HFFc6 (cell line): ENCODE data around the gene SOX6. TPM values are rescaled to one million over a fixed set of nuclear protein-coding genes. Genes with fewer than 3 reads are reported as not detected.

Experiments
- DNase-seq: peaks from one replicate; pipeline ENCODE4 v3.0.0-alpha.2; 2018
- H3K27ac Mint-ChIP-seq: 2 replicates; pipeline ENCODE4 v1.8.0; 2020; ENCODE audit warnings: mild to moderate bottlenecking, mixed read lengths
- H3K27me3 Mint-ChIP-seq: 2 replicates; pipeline ENCODE4 v1.8.0; 2021; ENCODE audit warnings: mild to moderate bottlenecking, moderate library complexity, mixed read lengths; ENCODE audit not compliant: insufficient read depth
- H3K36me3 Mint-ChIP-seq: 2 replicates; pipeline ENCODE4 v1.8.0; 2021; ENCODE audit warnings: low read depth, mixed read lengths
- H3K4me1 Mint-ChIP-seq: 2 replicates; pipeline ENCODE4 v1.8.0; 2020; ENCODE audit warnings: low read depth, mixed read lengths
- H3K4me3 Mint-ChIP-seq: 2 replicates; pipeline ENCODE4 v1.8.0; 2020; ENCODE audit warnings: mild to moderate bottlenecking, moderate library complexity, mixed read lengths
- H3K9me3 Mint-ChIP-seq: 2 replicates; pipeline ENCODE4 v1.8.0; 2020; ENCODE audit warnings: mild to moderate bottlenecking, mixed read lengths
- CTCF ChIP-seq: fragments of 200-600 bp; sonication (generic); IDR thresholded peaks from 2 replicates; pipeline ENCODE4 v1.5.0; 2021; ENCODE audit warnings: antibody characterized with exemption, mild to moderate bottlenecking
- total RNA-seq, 6 experiments: library from RNA; stranded (reverse); fragmentation: NEBNext Ultra II Directional; extraction: Animal tissue kit (Norgen Biotek cat#: 25700); gene quantifications; 2 replicates in 1 of 6; 3 replicates in 5 of 6; pipeline ENCODE4 v1.2.3, GENCODE V29; 2021

The SOX6 gene
- total RNA-seq, 6 experiments from 2014 or later: 0.66 to 6.5 (median 1.4) TPM

DNA sequence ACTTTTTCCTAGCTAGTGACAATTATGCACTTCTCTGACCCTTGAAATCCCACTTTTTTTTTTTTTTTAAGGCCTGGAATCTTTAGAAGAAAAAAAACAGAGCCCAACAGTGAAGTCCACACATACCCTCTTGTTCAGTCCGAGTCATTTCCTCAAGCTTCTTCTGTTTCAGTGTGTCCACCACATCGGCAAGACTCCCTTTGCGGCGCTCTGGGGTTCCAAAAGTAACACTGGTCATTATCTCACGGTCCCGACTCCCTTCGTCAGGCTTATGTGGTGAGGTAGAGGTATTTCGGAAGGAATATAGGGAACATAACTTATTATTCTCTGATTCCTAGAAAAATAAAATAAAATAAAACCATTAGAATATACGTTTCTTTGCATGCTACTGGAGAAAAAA, 38.0 kb downstream of the SOX6 start:
- no peak for TF ChIP-seq CTCF
- Mint-ChIP-seq H3K36me3 (no peaks in the 10 kb centered on the region), H3K27me3 (no peaks in the 10 kb centered on the region), H3K27ac (no peak overlapping the region), H3K4me1 (no peaks in the 10 kb centered on the region), H3K4me3 (no peak overlapping the region), H3K9me3 (peaks cover 5% of the 10 kb centered on the region; the same call in 1 of the 2 replicates)
- DNase-seq: no peak

DNA sequence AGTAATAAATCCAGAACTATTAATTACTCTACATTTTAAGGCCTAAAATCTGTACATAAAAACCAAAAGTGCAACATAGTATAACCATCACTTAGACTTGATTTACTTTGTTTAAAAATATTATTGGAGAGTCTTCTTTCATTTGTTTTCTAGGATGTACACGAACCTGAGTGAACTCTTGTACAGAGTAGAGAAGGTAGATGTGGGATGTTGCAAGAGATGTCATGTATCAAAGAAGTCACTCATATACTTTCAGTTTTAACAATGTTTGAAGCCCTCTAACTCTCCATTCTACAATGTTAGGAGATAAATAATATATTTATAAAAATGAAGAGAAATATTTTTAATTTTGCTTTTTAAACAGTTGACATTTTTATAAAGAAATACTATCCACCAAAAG, 38.6 kb downstream of the SOX6 start:
- Mint-ChIP-seq H3K9me3 (peaks cover 5% of the 10 kb centered on the region; the same call in 1 of the 2 replicates), H3K4me3 (no peak overlapping the region), H3K36me3 (no peaks in the 10 kb centered on the region), H3K27ac (no peak overlapping the region), H3K27me3 (no peaks in the 10 kb centered on the region), H3K4me1 (no peaks in the 10 kb centered on the region)
- TF ChIP-seq CTCF: no peak
- no peak for DNase-seq

DNA sequence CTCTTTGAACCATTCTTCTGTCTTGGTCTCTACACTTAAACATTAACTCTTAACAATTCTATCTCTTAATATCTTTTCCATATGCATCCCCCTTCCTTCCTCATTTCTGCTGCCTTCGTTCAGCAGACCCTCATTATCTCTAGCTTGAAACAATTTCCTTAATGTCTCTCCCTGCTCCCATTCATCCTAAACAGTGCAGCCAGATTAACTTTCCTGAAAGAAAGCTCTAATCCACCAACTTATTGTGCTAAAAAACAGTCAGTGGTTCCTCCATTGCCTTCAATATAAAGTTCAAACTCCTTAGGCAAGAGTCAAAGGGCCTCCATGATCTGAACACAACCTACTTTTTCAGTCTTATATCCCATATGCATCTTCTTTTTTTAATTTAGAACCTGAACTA, 42.5 kb downstream of the SOX6 start:
- Mint-ChIP-seq H3K36me3 (no peaks in the 10 kb centered on the region), H3K4me1 (no peaks in the 10 kb centered on the region)

GRCh38 chr11:16312233-16312765, 44.0 kb downstream of the SOX6 start:
- no peak for TF ChIP-seq CTCF
- H3K4me3 Mint-ChIP-seq: no peak overlapping the region
- H3K36me3 Mint-ChIP-seq: no peaks in the 10 kb centered on the region

More for the DNA sequence above, 42.5 kb downstream of the SOX6 start:
- no peak overlapping the region for H3K27ac Mint-ChIP-seq
- H3K4me3 Mint-ChIP-seq: no peak overlapping the region
- H3K27me3 Mint-ChIP-seq: no peaks in the 10 kb centered on the region
- no peaks in the 10 kb centered on the region; the same call in 1 of the 2 replicates for H3K9me3 Mint-ChIP-seq
- no peak for DNase-seq
- TF ChIP-seq CTCF: no peak

GRCh38 chr11:16311831-16312230, 44.5 kb downstream of the SOX6 start:
- Mint-ChIP-seq H3K9me3 (peaks cover 4% of the 10 kb centered on the region), H3K27me3 (no peaks in the 10 kb centered on the region)
- DNase-seq: no peak

More at GRCh38 chr11:16312233-16312765, 44.0 kb downstream of the SOX6 start:
- no peaks in the 10 kb centered on the region; the same call in 1 of the 2 replicates for H3K4me1 Mint-ChIP-seq
- H3K27me3 Mint-ChIP-seq: no peaks in the 10 kb centered on the region
- H3K9me3 Mint-ChIP-seq: peaks cover 4% of the 10 kb centered on the region
- no peak for DNase-seq
- H3K27ac Mint-ChIP-seq: no peak overlapping the region

More at GRCh38 chr11:16311831-16312230, 44.5 kb downstream of the SOX6 start:
- H3K4me1 Mint-ChIP-seq: peaks cover 3% of the 10 kb centered on the region; the same call in 1 of the 2 replicates
- no peak overlapping the region for H3K4me3 Mint-ChIP-seq
- H3K36me3 Mint-ChIP-seq: no peaks in the 10 kb centered on the region
- no peak for TF ChIP-seq CTCF
- no peak overlapping the region for H3K27ac Mint-ChIP-seq
